NCI-H345 treated with DMSO at 0.1 percent for 48 hours (cell line): ENCODE results near the gene TNS3.
"Not testable (repeated sequence)": the region's sequence is repeated elsewhere in the genome, so short reads cannot be mapped to it uniquely, and the experiment has no call there.

ENCODE experiments used
- DNase-seq: peaks from one replicate; lab custom pipeline; 2025; ENCODE audit not compliant: unreplicated experiment; lab: John Stamatoyannopoulos, UW

Gene TNS3

GRCh38 chr7:47603514-47604255 lies 21.8 kb upstream of the TNS3 start:
- not testable (repeated sequence) for DNase-seq

GRCh38 chr7:47602272-47603004 lies 20.5 kb upstream of the TNS3 start:
- DNase-seq = no peak

GRCh38 chr7:47601881-47602249 lies 20.0 kb upstream of the TNS3 start:
- no peak for DNase-seq

- no peak for DNase-seq
Observed at GRCh38 chr7:47601119-47601880, 19.4 kb upstream of the TNS3 start.

GRCh38 chr7:47600199-47601118 lies 18.5 kb upstream of the TNS3 start:
- no peak for DNase-seq

GRCh38 chr7:47597379-47597778 lies 15.5 kb upstream of the TNS3 start:
- DNase-seq = no peak

GRCh38 chr7:47596502-47597202 lies 14.7 kb upstream of the TNS3 start:
- no peak for DNase-seq

- DNase-seq = no peak
Observed at GRCh38 chr7:47594406-47594805, 12.5 kb upstream of the TNS3 start.

GRCh38 chr7:47591655-47592572 lies 10.0 kb upstream of the TNS3 start:
- DNase-seq = no peak

- DNase-seq = no peak
Observed at GRCh38 chr7:47591089-47591654, 9.3 kb upstream of the TNS3 start.

GRCh38 chr7:47590215-47590614 lies 8.3 kb upstream of the TNS3 start:
- DNase-seq = not testable (repeated sequence)

GRCh38 chr7:47588704-47589225 lies 6.9 kb upstream of the TNS3 start:
- DNase-seq = no peak

- DNase-seq = no peak
Observed at GRCh38 chr7:47587976-47588375, 6.1 kb upstream of the TNS3 start.

- DNase-seq = no peak
Observed at GRCh38 chr7:47587351-47587750, 5.4 kb upstream of the TNS3 start.

GRCh38 chr7:47586925-47587324 lies 5.0 kb upstream of the TNS3 start:
- DNase-seq = peak; percentile 30

GRCh38 chr7:47586161-47586670 lies 4.3 kb upstream of the TNS3 start:
- DNase-seq = not testable (repeated sequence)

GRCh38 chr7:47584536-47584895 lies 2.6 kb upstream of the TNS3 start:
- DNase-seq = no peak

- DNase-seq = no peak
Observed at GRCh38 chr7:47583739-47584535, 2.0 kb upstream of the TNS3 start.
